KOPT-K1 (cell line): ENCODE data around the gene TNFRSF14.
"Not testable (repeated sequence)": the region's sequence is repeated elsewhere in the genome, so short reads cannot be mapped to it uniquely, and the experiment has no call there.

Experiments
- H3K27ac ChIP-seq: fragments of 200-600 bp; sonication (generic); 2 replicates; pipeline ENCODE4 v1.5.1; 2016; ENCODE audit warnings: antibody characterized with exemption, mild to moderate bottlenecking, low read depth, low read length; ENCODE audit not compliant: poor library complexity, severe bottlenecking
- H3K36me3 ChIP-seq: fragments of 200-600 bp; sonication (generic); 2 replicates; pipeline ENCODE4 v1.5.1; 2017; ENCODE audit warnings: antibody characterized with exemption, mild to moderate bottlenecking, low read length, moderate library complexity; ENCODE audit not compliant: insufficient read depth
- H3K9me3 ChIP-seq: fragments of 200-600 bp; sonication (generic); 2 replicates; pipeline ENCODE4 v1.5.1; 2017; ENCODE audit warnings: antibody characterized with exemption, low read length, mild to moderate bottlenecking; ENCODE audit not compliant: insufficient read depth, poor library complexity, severe bottlenecking

The TNFRSF14 gene

DNA sequence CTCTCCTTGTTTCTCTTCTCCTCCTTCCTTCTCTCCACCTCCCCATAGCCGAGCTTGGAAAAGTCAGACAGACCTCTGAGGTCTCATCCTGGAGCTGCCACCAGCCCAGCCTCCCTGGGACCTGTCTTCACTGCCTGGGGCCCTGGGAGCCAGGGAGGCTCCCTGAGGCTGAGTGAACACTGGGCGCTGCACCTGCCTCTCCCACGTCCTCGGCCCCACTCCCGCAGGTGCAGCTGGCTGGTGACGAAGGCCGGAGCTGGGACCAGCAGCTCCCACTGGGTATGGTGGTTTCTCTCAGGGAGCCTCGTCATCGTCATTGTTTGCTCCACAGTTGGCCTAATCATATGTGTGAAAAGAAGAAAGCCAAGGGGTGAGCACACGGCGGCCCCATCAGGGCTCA, 5.3 kb downstream of the TNFRSF14 start:
- peaks cover 6% of the 10 kb centered on the region; the same call in 1 of the 2 replicates for H3K36me3 ChIP-seq
- no peak overlapping the region for H3K27ac ChIP-seq
- no peaks in the 10 kb centered on the region for H3K9me3 ChIP-seq

DNA sequence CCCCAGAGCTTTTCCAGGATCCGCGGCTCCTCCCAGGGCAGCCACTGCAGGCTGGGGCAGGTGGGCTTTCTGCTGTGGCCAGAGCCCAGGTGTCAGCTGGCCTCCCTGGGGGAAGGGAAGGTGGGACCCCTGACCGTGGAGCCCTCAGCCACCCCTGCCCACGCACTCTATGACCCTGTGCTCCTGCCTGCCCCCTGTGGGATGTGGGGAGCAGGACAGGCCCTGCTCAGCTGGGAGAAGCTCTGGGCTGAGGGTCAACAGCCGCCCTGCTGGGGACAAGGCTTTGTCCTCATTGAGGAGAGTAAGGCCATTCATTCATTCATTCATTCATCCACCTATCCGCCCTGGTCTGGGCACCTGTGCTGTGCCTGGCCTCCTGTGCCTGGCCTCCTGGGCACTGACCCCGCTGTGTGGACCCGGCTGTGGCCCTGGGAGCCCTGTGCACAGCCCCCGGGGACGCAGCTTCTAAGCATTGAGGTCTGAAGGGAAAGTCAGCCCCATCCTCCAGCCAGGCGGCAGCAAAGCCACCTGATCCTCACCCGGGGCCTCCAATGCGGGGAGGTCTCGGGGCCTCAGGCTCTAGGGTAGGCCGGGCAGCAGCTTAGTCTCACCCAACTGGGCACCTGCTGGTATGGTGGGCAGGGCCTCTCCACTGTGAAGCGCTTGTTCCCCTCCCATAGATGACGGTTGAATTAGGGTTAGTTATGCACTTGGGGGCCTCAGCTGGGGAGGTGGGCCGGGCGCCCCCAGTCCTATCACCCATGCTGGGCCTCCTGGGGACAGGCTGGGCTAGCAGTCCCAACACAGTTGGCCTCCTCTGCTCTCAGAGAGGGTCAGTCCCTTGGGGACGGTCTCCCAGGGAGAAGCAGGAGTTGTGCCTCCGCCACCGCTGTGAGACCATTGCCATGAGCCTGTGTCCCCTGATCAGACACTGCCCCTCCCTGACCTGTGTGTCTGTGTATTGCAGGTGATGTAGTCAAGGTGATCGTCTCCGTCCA, 6.0 kb downstream of the TNFRSF14 start:
- Histone ChIP-seq H3K27ac (no peak overlapping the region), H3K36me3 (peaks cover 6% of the 10 kb centered on the region; the same call in 1 of the 2 replicates), H3K9me3 (no peaks in the 10 kb centered on the region)

DNA sequence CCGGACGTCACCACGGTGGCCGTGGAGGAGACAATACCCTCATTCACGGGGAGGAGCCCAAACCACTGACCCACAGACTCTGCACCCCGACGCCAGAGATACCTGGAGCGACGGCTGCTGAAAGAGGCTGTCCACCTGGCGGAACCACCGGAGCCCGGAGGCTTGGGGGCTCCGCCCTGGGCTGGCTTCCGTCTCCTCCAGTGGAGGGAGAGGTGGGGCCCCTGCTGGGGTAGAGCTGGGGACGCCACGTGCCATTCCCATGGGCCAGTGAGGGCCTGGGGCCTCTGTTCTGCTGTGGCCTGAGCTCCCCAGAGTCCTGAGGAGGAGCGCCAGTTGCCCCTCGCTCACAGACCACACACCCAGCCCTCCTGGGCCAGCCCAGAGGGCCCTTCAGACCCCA, 7.0 kb downstream of the TNFRSF14 start:
- H3K36me3 ChIP-seq: peaks cover 6% of the 10 kb centered on the region; the same call in 1 of the 2 replicates
- no peak overlapping the region for H3K27ac ChIP-seq
- no peaks in the 10 kb centered on the region for H3K9me3 ChIP-seq

GRCh38 chr1:2564006-2564814, 8.0 kb downstream of the TNFRSF14 start:
- Histone ChIP-seq H3K27ac (no peak overlapping the region), H3K36me3 (peaks cover 6% of the 10 kb centered on the region; the same call in 1 of the 2 replicates), H3K9me3 (no peaks in the 10 kb centered on the region)

- H3K36me3 ChIP-seq: peaks cover 6% of the 10 kb centered on the region; the same call in 1 of the 2 replicates
- no peak overlapping the region for H3K27ac ChIP-seq
- no peaks in the 10 kb centered on the region for H3K9me3 ChIP-seq
These were observed 8.7 kb downstream of the TNFRSF14 start for GRCh38 chr1:2564815-2565374.

DNA sequence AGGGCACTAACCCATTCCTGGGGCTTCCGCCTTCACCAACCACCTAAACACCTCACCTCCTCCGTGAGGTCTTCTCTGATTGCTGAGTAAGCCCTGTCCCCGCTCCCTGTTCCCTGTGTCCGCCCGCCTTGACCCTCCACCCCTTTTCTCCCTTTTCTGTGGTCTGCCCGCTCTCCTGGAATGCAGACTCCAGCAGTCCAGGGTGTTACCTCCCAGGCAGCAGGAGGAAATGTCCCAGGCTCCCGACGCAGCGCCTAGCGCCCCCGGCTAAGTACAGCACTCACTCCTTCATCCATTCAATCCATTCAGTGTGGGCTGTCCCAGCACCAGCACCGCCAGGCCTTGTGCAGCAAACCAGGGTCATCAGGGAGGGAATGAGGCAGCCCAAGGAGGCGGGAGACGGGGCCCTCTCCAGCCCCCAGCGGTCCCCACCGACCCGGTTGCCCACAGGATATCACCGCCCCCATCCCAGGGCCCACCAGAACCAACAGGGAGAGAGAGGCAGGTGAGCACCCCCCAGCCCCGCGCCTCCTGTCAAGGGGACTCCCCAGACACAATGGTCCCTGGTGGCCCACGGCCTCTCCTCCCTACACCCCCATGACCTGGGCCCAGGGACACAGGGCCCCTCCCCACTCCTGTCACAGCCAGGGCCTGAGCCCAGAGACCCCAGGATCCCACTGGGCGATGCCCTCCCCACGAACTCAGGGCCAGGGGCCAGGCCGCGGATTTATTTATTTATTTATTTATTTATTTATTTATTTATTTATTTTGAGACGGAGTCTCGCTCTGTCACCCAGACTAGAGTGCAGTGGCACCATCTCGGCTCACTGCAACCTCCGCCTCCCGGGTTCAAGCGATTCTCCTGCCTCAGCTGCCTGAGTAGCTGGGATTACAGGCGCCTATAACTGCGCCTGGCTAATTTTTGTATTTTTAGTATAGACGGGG, 10.2 kb downstream of the TNFRSF14 start:
- no peaks in the 10 kb centered on the region for H3K9me3 ChIP-seq
- no peak overlapping the region for H3K27ac ChIP-seq
- peaks cover 6% of the 10 kb centered on the region; the same call in 1 of the 2 replicates for H3K36me3 ChIP-seq

DNA sequence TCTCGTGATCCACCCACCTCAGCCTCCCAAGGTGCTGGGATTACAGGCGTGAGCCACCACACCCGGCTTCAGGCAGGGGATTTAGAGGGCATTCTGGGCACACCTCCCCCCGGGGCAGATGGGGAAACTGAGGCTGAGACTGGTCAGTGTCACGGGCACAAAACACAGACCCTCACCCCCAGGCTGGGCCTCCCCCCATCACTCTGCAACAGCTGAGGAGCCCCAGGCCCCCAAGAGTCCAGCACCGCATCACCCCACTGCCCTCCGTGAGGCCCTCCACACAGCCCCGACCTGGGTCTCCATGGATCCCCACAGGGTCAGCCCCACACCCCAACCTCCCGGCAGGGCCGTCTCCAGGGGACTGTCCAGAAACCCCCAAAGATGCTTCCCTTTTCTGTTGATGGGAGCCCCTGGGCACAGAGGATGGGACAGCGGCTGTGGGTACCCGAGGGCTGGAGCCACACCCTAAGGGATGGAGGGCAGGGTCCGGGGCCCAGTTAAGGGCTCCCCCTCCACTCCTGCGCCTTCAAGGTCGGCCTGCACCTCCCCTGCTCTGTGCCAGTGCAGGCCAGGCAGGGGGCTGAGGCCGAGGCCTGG, 11.0 kb downstream of the TNFRSF14 start:
- no peaks in the 10 kb centered on the region for H3K9me3 ChIP-seq
- peaks cover 6% of the 10 kb centered on the region; the same call in 1 of the 2 replicates for H3K36me3 ChIP-seq
- no peak overlapping the region for H3K27ac ChIP-seq

DNA sequence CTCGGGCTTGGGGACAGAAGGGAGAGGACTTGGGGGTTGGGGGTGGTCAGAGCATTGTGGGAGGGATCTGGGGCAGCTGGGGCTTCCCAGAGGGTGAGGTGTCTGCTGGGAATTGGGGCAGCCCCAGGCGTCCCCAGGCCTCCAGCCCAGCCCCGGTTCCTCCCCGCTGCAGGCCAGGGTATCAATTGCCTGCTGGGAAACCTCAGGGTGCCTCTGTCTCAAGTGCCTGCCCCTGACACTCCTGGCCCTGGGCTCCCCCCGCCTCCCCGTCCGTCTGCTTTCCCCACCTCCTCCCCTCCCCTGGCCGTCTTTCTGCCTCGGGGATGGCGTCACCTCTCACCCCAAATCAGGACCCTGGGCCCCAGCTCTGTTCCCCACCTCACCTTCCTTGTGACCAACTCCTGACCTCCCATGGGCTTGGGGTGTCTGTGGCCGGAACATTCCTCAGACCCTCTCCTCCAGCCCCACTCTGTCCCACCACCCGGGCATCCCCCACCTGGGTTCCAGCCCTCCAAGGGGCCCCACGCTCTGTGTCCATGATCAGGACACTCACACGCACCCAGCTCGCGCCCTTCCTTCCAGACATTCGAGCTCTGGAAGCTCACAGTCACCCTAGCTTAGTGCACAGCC, 12.1 kb downstream of the TNFRSF14 start:
- H3K9me3 ChIP-seq, H3K36me3 ChIP-seq, H3K27ac ChIP-seq: not testable (repeated sequence)

GRCh38 chr1:2569060-2569459, 12.9 kb downstream of the TNFRSF14 start:
- Histone ChIP-seq H3K36me3 (no peaks in the 10 kb centered on the region), H3K27ac (no peak overlapping the region), H3K9me3 (peaks cover 8% of the 10 kb centered on the region)

DNA sequence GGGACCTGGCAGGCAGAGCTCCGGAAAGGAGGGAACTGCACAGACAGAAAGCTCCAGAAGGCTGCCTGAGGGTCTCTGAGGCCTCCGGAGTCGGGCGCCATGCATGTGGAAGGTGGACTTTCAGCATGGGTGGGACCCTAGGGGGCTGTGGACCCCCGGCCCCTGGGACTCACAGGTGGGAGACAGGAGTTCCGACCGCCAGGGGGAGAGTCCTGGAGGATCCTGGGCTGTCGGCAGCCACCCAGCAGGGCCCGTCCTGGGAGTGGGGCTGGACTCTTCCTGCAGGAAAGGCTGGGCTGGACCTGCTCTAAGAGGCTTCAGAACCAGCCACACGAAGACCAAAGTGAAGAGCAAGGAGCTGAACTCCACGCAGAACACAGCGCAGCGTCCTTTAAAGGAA, 13.5 kb downstream of the TNFRSF14 start:
- not testable (repeated sequence) for H3K27ac ChIP-seq

DNA sequence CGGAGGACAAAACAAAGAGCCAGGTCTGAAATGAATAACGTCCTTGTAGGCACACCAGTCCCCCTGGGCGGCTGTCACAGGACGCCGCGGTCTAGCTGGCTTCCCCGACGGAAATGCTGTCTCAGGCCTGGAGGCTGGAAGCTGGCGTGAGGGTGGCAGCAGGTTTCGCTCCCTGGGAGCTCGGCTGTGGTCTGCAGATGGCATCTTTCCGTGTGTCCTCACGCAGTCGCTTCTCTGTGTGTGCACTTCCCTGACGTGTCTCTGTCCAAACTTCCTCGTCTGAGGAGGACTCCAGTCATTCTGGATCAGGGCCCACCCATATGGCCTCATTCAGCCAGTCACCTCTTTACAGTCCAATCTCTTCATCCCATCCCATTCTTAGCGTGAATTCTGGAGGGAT, 14.2 kb downstream of the TNFRSF14 start:
- no peak overlapping the region for H3K27ac ChIP-seq
- no peaks in the 10 kb centered on the region for H3K36me3 ChIP-seq
- H3K9me3 ChIP-seq: peaks cover 8% of the 10 kb centered on the region

More for the DNA sequence above, 13.5 kb downstream of the TNFRSF14 start:
- H3K36me3 ChIP-seq, H3K9me3 ChIP-seq: not testable (repeated sequence)

GRCh38 chr1:2571348-2571747, 15.2 kb downstream of the TNFRSF14 start:
- Histone ChIP-seq H3K9me3 (peaks cover 8% of the 10 kb centered on the region), H3K36me3 (no peaks in the 10 kb centered on the region), H3K27ac (no peak overlapping the region)

- H3K9me3 ChIP-seq: peaks cover 8% of the 10 kb centered on the region
- H3K27ac ChIP-seq: no peak overlapping the region
- no peaks in the 10 kb centered on the region for H3K36me3 ChIP-seq
These were observed 17.2 kb downstream of the TNFRSF14 start for GRCh38 chr1:2573250-2573920.
